ENCODE results near the gene CLSTN3. TPM values are rescaled to one million over a fixed set of nuclear protein-coding genes. Genes with fewer than 3 reads are reported as not detected.

Gene CLSTN3
- total and polyA plus RNA-seq, 2 of the 13 experiments (the other 11 are each of a cell fraction or from before 2014, with no cell fraction given): 26.2 to 94.1 TPM

GRCh38 chr12:7108796-7109571 lies 21.2 kb upstream of the CLSTN3 start, which contains the start of gene C1RL (continued):
- TF ChIP-seq ZNF18 (CRISPR knock-in tag; IDR thresholded peaks at IDR 0.05; ENCODE audit: insufficient replicate concordance) (no peak), CBX1 (IDR thresholded peaks at IDR 0.05; ENCODE audit: low read depth) (peak; percentile 38), TBL1XR1 (IDR thresholded peaks at IDR 0.05; ENCODE audit: borderline replicate concordance, low read length, partially characterized antibody) (peak; percentile 33), GATAD2A (CRISPR knock-in tag; IDR thresholded peaks at IDR 0.05) (peak; percentile 66; the same call in 1 of the 2 replicates), E2F1 (CRISPR knock-in tag; IDR thresholded peaks at IDR 0.05) (no peak), ZNF713 (CRISPR knock-in tag; IDR thresholded peaks at IDR 0.05) (no peak), GABPA (IDR thresholded peaks at IDR 0.05; ENCODE audit: low read depth, low read length) (peak; percentile 8; the same call in 1 of the 2 replicates), GABPA (CRISPR knock-in tag; IDR thresholded peaks at IDR 0.05; ENCODE audit: low read depth) (peak; percentile 61), ZNF121 (CRISPR knock-in tag; IDR thresholded peaks at IDR 0.05) (no peak; the same call in 1 of the 2 replicates), IKZF4 (CRISPR knock-in tag; IDR thresholded peaks at IDR 0.05; ENCODE audit: borderline replicate concordance, low read depth, not compliant biosample characterization) (no peak)

Data from HepG2 (cell line).